Dermis microvascular lymphatic vessel endothelial cell (primary cell): ENCODE data around the gene NEFH. TPM values are rescaled to one million over a fixed set of nuclear protein-coding genes. Genes with fewer than 3 reads are reported as not detected.

Source experiments
- total RNA-seq: library from RNA; depleted of rRNA; stranded (reverse); fragments of >200 nt; gene quantifications from 2 replicates; pipeline ENCODE4 v1.2.1, GENCODE V29; 2014

NEFH gene
- total RNA-seq, 1 donor from 2014 or later = 0.13 TPM

Other genes starting within 250 kb of the NEFH start
- 14.8 and 23.3 TPM in 2 replicates for gene RHBDD3, start 212.2 kb upstream of the NEFH start, total RNA-seq
- 149 and 156 TPM in 2 replicates for gene EWSR1, start 211.9 kb upstream of the NEFH start, total RNA-seq
- 11.8 and 26.8 TPM in 2 replicates for gene GAS2L1, start 173.6 kb upstream of the NEFH start, total RNA-seq
- gene RASL10A, start 164.5 kb upstream of the NEFH start, total RNA-seq = 2.3 and 11.4 TPM in 2 replicates
- 124 and 264 TPM in 2 replicates for gene AP1B1, start 91.6 kb upstream of the NEFH start, total RNA-seq
- gene RFPL1, start 41.6 kb upstream of the NEFH start, total RNA-seq = not detected in 2 replicates
- gene THOC5, start 73.5 kb downstream of the NEFH start, total RNA-seq = 28.1 and 32.1 TPM in 2 replicates
- 32.2 and 39.3 TPM in 2 replicates for gene NIPSNAP1, start 100.9 kb downstream of the NEFH start, total RNA-seq
- 43.8 and 51.0 TPM in 2 replicates for gene NF2, start 123.4 kb downstream of the NEFH start, total RNA-seq
- not detected in 2 replicates for gene CABP7, start 239.8 kb downstream of the NEFH start, total RNA-seq